ENCODE results near the gene ATG5. TPM values are rescaled to one million over a fixed set of nuclear protein-coding genes. Genes with fewer than 3 reads are reported as not detected.

ATG5 gene
- polyA plus RNA-seq, 1 donor (not counting 4 experiments of a cell fraction or from before 2014, with no cell fraction given) = 60.0 TPM

GRCh38 chr6:106141441-106142237, 183.9 kb downstream of the ATG5 start:
- no peak for TF ChIP-seq EZH2 (IDR thresholded peaks at IDR 0.05; ENCODE audit: low read length)
- no peak for TF ChIP-seq CTCF (optimal IDR thresholded peaks at IDR 0.05 in 1 of 3, IDR thresholded peaks at IDR 0.05 in 1 of 3, conservative IDR thresholded peaks at IDR 0.05 in 1 of 3; ENCODE audit: extremely low read depth in 1 of 3, insufficient read depth in 2 of 3, low read length in 3 of 3)
- Histone ChIP-seq H3K27me3 (ENCODE audit: control insufficient read depth, extremely low read depth, insufficient read depth, low read length) (no peaks in the 10 kb centered on the region), H4K20me1 (ENCODE audit: control insufficient read depth, extremely low read depth, insufficient read depth, low read length) (no peaks in the 10 kb centered on the region), H3K4me2 (ENCODE audit: control insufficient read depth, extremely low read depth, insufficient read depth, low read depth, low read length) (no peak overlapping the region), H2AFZ (ENCODE audit: control insufficient read depth, low read length) (no peak overlapping the region), H3K4me3 (ENCODE audit: control insufficient read depth in 2 of 3, extremely low read depth in 1 of 3, insufficient read depth in 2 of 3, low read depth in 1 of 3, low read length in 3 of 3) (no peak overlapping the region), H3K79me2 (ENCODE audit: control insufficient read depth, insufficient read depth, low read length) (no peaks in the 10 kb centered on the region), H3K27ac (ENCODE audit: control insufficient read depth, insufficient read depth, low read length) (no peak overlapping the region), H3K9ac (ENCODE audit: control insufficient read depth, extremely low read depth, insufficient read depth, low read length) (no peak overlapping the region), H3K9me1 (ENCODE audit: control insufficient read depth, extremely low read depth, insufficient read depth, low read length) (no peaks in the 10 kb centered on the region), H3K4me1 (ENCODE audit: control insufficient read depth, extremely low read depth, insufficient read depth, low read length) (peaks cover 26% of the 10 kb centered on the region), H3K36me3 (ENCODE audit: control insufficient read depth in 2 of 2, extremely low read depth in 1 of 2, insufficient read depth in 2 of 2, low read length in 2 of 2) (no peaks in the 10 kb centered on the region), H3K9me3 (ENCODE audit: control insufficient read depth, low read depth, low read length) (no peaks in the 10 kb centered on the region)
- FAIRE-seq (peak; percentile 52), DNase-seq (ENCODE audit: low read depth, low spot score) (no peak)
- dilution Hi-C loops (cut with MboI; ENCODE audit: extremely low pct_ligation_motif_present, low sequenced_read_pairs) = no loop called here

- Histone ChIP-seq H3K9me1 (ENCODE audit: control insufficient read depth, extremely low read depth, insufficient read depth, low read length) (no peaks in the 10 kb centered on the region), H3K36me3 (ENCODE audit: control insufficient read depth in 2 of 2, extremely low read depth in 1 of 2, insufficient read depth in 2 of 2, low read length in 2 of 2) (no peaks in the 10 kb centered on the region), H3K4me1 (ENCODE audit: control insufficient read depth, extremely low read depth, insufficient read depth, low read length) (peaks cover 27% of the 10 kb centered on the region), H3K4me2 (ENCODE audit: control insufficient read depth, extremely low read depth, insufficient read depth, low read depth, low read length) (no peak overlapping the region), H2AFZ (ENCODE audit: control insufficient read depth, low read length) (no peak overlapping the region), H3K4me3 (ENCODE audit: control insufficient read depth in 2 of 3, extremely low read depth in 1 of 3, insufficient read depth in 2 of 3, low read depth in 1 of 3, low read length in 3 of 3) (no peak overlapping the region), H3K9me3 (ENCODE audit: control insufficient read depth, low read depth, low read length) (no peaks in the 10 kb centered on the region), H3K79me2 (ENCODE audit: control insufficient read depth, insufficient read depth, low read length) (no peaks in the 10 kb centered on the region), H3K9ac (ENCODE audit: control insufficient read depth, extremely low read depth, insufficient read depth, low read length) (no peak overlapping the region), H3K27ac (ENCODE audit: control insufficient read depth, insufficient read depth, low read length) (no peak overlapping the region), H3K27me3 (ENCODE audit: control insufficient read depth, extremely low read depth, insufficient read depth, low read length) (no peaks in the 10 kb centered on the region), H4K20me1 (ENCODE audit: control insufficient read depth, extremely low read depth, insufficient read depth, low read length) (no peaks in the 10 kb centered on the region)
- dilution Hi-C loops (cut with MboI; ENCODE audit: extremely low pct_ligation_motif_present, low sequenced_read_pairs) = no loop called here
- TF ChIP-seq EZH2 (IDR thresholded peaks at IDR 0.05; ENCODE audit: low read length) = no peak
- DNase-seq (ENCODE audit: low read depth, low spot score) (no peak), FAIRE-seq (no peak)
Observed at GRCh38 chr6:106138151-106138550, 187.4 kb downstream of the ATG5 start.

Data from keratinocyte (primary cell).